Stimulated activated CD8-positive, alpha-beta memory T cell treated with anti-CD3 and anti-CD28 coated beads, Interleukin-7, amount 100 ng/mL, for 24 hours (primary cell): ENCODE measurements around the gene COA1.
"Not testable (repeated sequence)": the region's sequence is repeated elsewhere in the genome, so short reads cannot be mapped to it uniquely, and the experiment has no call there.

ENCODE experiments used
- DNase-seq: peaks from one replicate; pipeline ENCODE4 v3.0.0-alpha.2; 2020; ENCODE audit warnings: low read depth

The COA1 gene

DNA sequence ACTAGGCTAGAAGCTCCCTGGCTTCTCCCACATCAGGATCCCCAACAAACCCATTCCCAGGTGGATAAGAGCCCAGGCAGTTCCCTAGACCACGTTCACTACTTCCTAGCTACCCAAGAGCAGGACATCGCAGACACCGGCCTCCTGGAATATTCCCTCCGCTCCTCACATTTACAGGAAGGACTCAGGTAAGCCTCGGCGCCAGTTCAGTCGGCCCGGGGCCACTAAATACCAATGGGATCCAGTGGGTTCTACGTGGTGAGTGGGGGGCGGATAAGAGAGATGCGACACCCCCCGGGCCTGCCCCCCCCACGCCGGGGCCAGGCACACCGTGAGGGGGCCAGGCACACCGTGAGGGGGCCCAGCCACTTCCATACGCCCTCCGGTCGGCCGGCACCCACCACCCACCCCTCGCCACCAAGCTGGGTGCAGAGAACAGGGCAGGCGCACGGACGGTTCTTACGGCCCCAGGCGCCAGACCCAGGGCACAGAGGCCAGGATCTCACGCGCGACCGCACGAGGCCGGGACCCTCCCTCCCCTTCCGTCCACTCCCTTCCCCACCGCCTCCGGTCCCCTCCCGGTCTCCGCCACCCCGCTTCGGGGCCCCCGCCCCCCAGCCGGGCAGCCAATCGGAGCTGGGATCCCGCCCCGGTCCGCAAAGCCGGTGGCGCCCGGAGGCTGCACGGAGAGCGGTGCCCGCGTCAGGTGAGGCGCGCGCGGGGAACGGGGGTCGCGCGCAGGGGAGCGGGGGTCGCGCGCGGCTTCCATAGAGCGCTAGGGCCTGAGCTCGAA is 28.9 kb upstream of the COA1 start, which contains the start of gene BLVRA:
Gene BLVRA, plus strand, starts transcription at position 652 of the 793 bp plus-strand sequence. CDS start 12,479 bp downstream, outside the sequence.
- DNase-seq = peak; percentile 27

- DNase-seq = no peak
These were observed 27.9 kb upstream of the COA1 start for GRCh38 chr7:43757073-43757720.

- no peak for DNase-seq
These were observed 27.2 kb upstream of the COA1 start for GRCh38 chr7:43756368-43757072.

DNA sequence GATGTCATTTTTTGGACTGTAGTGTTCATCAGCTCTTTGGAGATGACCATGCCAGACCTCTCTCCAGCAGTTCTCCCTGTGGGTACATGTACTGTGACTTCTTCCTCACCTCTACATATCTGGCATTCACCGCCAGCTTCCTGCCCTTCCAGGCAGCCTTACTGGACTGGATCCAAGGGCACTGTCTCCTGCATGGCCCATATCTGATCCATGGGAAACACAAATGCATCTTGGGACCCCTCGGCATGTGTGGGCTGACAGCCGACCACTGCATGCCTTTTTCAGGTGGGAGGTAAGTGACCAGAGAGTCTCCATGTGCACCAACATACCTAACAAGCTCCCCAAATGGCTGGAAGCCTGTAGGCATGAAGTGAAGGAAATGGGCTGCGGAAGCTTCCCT is 25.3 kb upstream of the COA1 start:
- DNase-seq = no peak

- no peak for DNase-seq
These were observed 24.5 kb upstream of the COA1 start for GRCh38 chr7:43753843-43754242.

- DNase-seq = no peak
These were observed 24.0 kb upstream of the COA1 start for GRCh38 chr7:43753271-43753810.

GRCh38 chr7:43752411-43752810 is 23.1 kb upstream of the COA1 start:
- DNase-seq = no peak

DNA sequence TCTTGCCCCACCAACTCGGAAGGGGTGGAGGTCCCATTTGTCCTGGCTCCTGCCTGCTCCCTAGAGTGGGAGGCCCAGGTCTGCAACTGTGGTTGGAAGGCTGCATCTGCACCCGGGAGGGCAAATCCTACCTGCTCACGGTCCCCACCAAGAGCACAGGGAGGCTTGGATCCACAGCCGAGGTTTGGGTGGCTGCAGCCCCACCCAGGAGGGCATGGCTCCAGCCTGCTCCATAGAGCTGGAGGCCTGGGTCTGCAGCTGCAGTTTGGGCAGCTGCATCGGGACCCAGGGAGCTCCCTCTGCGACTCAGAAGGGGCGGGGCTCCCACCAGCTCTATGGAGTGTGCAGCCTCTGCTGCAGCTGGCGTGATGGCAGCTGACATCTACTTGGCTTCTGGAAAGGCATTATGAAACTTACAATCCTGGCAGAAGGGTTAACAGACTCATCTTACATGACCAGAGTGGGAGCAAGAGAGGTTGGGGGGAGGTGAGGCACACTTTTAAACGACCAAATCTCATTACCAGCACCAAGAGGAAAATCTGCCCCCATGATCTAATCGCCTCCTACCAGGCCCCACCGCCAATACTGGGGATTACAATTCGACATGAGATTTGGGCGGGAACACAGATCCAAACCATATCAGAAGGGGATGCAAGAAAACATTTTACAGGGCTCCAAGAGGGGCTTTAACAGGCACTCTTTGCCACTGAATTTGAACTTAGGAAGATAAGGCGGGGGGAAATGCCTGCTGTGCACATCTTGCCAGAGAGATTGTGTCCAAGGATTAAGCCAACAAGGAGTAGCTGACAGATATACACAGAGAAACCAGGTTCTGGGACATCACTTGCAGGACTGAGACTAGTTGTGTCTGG is 20.9 kb upstream of the COA1 start:
- no peak for DNase-seq

GRCh38 chr7:43749383-43749940 is 20.1 kb upstream of the COA1 start:
- no peak for DNase-seq

- no peak for DNase-seq
These were observed 18.2 kb upstream of the COA1 start for GRCh38 chr7:43747328-43748105.

DNA sequence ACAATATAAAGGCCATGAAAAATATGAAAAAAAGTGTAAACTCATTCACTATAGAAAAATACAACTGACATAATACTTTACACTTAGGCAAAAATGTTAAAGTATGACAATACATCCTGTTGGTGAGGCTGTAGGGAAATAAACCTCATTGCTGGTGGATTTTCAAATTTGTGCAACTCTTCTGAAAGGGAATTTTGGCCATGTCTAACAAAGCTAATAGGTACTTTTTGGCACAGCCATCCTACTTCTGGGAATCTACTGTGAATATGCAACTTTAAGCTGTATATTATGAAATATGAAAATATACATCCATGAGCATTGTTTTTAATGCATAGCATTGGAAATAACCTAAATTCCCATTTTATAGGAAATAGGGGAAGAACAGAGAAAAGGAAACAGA is 13.4 kb upstream of the COA1 start:
- DNase-seq = no peak

- DNase-seq = no peak
These were observed 8.3 kb upstream of the COA1 start for GRCh38 chr7:43737467-43738127.

GRCh38 chr7:43735802-43736603 is 6.7 kb upstream of the COA1 start:
- DNase-seq = no peak

DNA sequence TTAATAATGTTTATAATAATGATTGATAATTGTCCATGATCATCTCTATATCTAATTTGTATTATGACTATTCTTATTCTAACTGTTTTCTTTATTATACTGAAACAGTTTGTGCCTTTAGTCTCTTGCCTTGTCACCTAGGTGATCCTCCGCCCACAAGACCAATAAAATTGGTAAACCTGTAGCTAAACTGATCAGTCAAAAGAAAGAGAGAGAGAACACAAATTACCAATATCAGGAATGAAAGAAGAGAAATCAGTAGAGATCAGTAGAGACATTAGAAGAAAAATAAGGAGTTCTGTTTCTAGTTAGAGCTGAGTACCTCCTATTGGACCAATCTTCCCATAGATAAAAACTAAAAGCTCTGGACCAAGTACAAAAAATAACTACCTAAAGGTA is 6.1 kb upstream of the COA1 start:
- DNase-seq = no peak

GRCh38 chr7:43734575-43735332 is 5.4 kb upstream of the COA1 start:
- not testable (repeated sequence) for DNase-seq

GRCh38 chr7:43731494-43731893 is 2.2 kb upstream of the COA1 start:
- DNase-seq = not testable (repeated sequence)

DNA sequence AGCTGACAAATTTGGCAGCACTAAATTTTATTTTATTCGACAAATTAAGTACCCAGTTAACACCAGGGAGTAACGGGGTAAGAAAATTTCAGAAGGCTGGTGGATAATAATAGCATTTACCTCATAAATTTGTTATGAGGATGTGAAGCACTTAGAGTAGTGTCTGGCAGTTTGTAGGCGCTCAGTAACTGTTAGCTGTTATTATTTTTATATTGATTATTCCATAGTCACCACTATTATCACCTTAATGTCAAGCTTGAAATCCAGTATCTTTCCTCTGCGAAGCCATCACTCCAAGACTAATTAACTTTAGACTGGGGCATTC is 563 bp upstream of the COA1 start:
- DNase-seq = no peak

DNA sequence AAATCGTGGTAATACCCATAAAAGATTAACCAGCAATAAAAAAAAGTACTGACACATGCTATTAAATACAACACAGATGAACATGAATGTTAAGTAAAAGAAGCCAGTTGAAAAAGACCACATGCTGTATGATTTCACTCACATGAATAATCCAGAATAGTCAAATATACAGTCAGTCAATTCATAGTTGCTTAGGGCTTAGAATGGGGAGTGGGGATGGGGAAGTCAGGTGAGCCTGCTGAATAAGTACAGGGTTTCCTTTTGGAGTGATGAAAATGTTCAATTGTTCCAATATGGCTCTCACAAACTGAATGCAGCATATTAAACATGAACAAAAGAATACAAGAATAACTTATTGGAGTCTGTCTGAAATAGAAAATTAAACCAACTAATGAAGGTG is 1.8 kb downstream of the COA1 start:
- DNase-seq = no peak

DNA sequence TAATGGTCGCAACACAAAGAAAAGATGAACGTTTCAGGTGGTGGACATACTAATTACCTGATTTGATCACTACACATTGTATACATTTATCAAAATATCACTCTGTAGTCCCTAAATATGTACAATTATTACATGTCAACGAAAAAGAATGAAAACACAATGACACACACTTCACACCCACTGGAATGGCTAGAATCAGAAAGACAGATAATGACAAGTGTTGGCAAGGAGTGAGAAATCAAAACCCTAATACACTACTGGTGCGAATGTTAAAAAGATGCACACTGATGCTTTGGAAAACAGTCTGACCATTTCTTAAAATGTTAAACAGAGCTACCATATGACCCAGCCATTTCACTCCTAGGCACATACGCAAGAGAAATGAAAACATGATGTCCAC is 2.3 kb downstream of the COA1 start:
- no peak for DNase-seq
